COR-L47 (cell line): ENCODE data around the gene RBM46.
"Not testable (repeated sequence)": the region's sequence is repeated elsewhere in the genome, so short reads cannot be mapped to it uniquely, and the experiment has no call there.

Experiments
- DNase-seq: peaks from one replicate; lab custom pipeline; 2025; lab: John Stamatoyannopoulos, UW

Gene RBM46

GRCh38 chr4:154836513-154836912 lies 55.4 kb downstream of the RBM46 start:
- DNase-seq: no peak

GRCh38 chr4:154838155-154838554 lies 57.1 kb downstream of the RBM46 start:
- no peak for DNase-seq

- DNase-seq: no peak
Observed at GRCh38 chr4:154838694-154839093, 57.6 kb downstream of the RBM46 start.

GRCh38 chr4:154854362-154854761 lies 73.3 kb downstream of the RBM46 start:
- DNase-seq: peak; percentile 5

- no peak for DNase-seq
Observed at GRCh38 chr4:154858166-154858565, 77.1 kb downstream of the RBM46 start.

- DNase-seq: no peak
Observed at GRCh38 chr4:154868414-154869194, 87.5 kb downstream of the RBM46 start.

GRCh38 chr4:154869301-154869700 lies 88.2 kb downstream of the RBM46 start:
- no peak for DNase-seq

GRCh38 chr4:154872198-154872597 lies 91.1 kb downstream of the RBM46 start:
- no peak for DNase-seq

GRCh38 chr4:154874049-154874448 lies 93.0 kb downstream of the RBM46 start:
- DNase-seq: not testable (repeated sequence)

- peak; percentile 72 for DNase-seq
Observed at GRCh38 chr4:154877110-154877760, 96.2 kb downstream of the RBM46 start.
